ENCODE results near the gene PVR.
A peak's percentile ranks its signal among the peaks of the same experiment; 100 is the strongest.

Gene PVR, protein sequence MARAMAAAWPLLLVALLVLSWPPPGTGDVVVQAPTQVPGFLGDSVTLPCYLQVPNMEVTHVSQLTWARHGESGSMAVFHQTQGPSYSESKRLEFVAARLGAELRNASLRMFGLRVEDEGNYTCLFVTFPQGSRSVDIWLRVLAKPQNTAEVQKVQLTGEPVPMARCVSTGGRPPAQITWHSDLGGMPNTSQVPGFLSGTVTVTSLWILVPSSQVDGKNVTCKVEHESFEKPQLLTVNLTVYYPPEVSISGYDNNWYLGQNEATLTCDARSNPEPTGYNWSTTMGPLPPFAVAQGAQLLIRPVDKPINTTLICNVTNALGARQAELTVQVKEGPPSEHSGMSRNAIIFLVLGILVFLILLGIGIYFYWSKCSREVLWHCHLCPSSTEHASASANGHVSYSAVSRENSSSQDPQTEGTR

DNA sequence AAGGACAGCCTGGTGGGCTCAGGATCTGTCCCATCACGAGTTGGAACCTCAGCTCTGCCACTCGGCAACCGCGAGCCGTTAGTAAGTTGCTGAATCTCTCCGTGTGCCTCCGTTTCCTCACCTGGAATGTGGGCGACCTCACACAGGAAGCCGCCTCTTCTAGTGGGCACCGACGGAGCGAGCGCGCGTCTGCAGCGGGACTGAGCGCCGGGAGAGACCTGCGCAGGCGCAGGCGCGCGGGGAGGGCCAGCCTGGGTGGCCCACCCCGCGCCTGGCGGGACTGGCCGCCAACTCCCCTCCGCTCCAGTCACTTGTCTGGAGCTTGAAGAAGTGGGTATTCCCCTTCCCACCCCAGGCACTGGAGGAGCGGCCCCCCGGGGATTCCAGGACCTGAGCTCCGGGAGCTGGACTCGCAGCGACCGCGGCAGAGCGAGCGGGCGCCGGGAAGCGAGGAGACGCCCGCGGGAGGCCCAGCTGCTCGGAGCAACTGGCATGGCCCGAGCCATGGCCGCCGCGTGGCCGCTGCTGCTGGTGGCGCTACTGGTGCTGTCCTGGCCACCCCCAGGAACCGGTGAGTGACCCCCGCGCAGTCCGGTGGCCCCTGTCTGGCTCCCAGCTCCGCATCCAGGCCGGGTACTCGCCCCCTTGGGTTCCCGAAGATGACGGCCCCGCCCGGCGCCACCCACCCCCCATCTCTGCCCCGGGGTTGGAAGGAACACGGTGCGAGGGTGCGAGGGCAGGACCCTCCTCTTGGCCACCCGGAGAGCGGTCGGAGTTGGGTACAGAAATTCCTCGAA lies at the start of gene PVR:
TSS of gene PVR (plus strand) at position 306 of the 797 bp plus-strand sequence. CDS start at position 493, 187 bp downstream.
- DNase-seq (ENCODE audit: low read depth) = peak; percentile 42
- TF ChIP-seq, protein P1, sequence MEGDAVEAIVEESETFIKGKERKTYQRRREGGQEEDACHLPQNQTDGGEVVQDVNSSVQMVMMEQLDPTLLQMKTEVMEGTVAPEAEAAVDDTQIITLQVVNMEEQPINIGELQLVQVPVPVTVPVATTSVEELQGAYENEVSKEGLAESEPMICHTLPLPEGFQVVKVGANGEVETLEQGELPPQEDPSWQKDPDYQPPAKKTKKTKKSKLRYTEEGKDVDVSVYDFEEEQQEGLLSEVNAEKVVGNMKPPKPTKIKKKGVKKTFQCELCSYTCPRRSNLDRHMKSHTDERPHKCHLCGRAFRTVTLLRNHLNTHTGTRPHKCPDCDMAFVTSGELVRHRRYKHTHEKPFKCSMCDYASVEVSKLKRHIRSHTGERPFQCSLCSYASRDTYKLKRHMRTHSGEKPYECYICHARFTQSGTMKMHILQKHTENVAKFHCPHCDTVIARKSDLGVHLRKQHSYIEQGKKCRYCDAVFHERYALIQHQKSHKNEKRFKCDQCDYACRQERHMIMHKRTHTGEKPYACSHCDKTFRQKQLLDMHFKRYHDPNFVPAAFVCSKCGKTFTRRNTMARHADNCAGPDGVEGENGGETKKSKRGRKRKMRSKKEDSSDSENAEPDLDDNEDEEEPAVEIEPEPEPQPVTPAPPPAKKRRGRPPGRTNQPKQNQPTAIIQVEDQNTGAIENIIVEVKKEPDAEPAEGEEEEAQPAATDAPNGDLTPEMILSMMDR (IDR thresholded peaks at IDR 0.05; ENCODE audit: insufficient read depth, low read depth, low read length, missing control alignments) = no peak
- peak within 1 kb of the TSS; percentile 51 for H3K4me3 ChIP-seq (ENCODE audit: low read depth, low read length)

DNA sequence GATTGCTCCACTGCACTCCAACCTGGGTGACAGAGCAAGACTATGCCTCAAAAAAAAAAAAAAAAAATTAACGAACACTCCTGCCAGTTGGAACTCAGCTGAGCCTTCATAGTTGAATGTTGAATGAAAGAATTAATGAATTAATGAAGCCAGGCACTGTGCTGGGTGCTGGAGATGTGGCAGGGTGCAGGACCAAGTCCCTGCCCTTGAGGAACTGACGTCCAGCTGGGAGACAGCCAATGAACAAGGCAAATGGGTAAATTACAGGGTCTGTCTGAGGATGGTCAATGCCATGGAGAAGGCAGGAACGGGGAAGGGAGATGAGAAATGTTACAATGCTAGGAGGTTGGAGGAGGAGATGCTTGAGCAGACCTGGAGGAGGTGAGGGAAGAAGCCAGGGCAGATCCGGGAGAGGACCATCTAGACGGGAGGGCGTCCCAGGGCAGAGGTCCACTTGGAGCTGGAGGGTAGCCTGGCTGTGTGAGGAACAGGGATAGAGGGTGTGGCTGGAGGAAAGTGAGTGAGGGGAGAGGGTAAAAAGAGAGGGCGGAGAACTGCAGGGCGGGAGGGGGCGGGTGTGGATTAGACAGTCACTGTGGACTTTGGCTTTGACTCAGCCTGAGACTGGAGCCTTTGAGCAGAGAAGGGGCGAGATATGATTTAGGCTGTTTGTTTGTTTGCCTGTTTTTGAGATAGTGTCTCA lies 47.1 kb upstream of the PVR start:
- no peak overlapping the region for H3K4me3 ChIP-seq (ENCODE audit: low read depth, low read length)
- no peak for DNase-seq (ENCODE audit: low read depth)
- TF ChIP-seq, protein P1 (IDR thresholded peaks at IDR 0.05; ENCODE audit: insufficient read depth, low read depth, low read length, missing control alignments) = no peak

DNA sequence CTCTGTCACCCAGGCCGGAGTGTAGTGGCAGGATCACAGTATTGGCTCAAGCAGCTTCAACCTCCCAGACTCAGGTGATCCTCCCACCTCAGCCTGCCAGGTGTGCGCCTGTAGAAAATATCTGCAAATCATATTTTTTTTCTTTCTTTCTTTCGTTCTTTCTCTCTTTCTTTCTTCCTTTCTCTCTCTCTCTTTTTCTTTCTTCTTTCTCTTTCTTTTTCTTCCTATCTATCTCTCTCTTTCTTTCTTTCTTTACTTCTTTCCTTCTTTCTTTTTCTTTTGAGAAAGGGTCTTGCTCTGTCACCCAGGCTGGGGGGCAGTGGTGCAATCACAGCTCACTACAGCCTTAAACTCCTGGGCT lies 46.6 kb upstream of the PVR start:
- TF ChIP-seq, protein P1 (IDR thresholded peaks at IDR 0.05; ENCODE audit: insufficient read depth, low read depth, low read length, missing control alignments) = no peak
- no peak for DNase-seq (ENCODE audit: low read depth)
- no peak overlapping the region for H3K4me3 ChIP-seq (ENCODE audit: low read depth, low read length)

DNA sequence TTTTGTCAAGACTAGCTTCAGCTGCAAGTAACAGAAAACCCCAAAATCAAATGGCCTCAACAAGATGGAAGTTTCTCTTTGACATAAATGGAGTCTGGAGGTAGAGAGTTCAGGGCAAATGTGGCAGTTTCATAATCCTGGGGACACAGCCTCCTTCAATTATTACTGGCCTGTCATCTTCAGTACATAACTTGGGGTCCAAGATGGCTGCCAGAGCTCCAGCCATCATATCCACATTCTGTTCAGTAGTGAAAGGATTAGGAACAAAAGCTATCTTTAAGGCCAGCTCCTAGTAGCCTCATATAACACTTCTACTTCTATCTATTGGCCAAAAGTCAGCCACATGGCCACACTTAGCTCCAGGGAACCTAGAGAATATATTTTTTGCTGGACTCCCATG lies 45.4 kb upstream of the PVR start:
- no peak for DNase-seq (ENCODE audit: low read depth)
- no peak overlapping the region for H3K4me3 ChIP-seq (ENCODE audit: low read depth, low read length)
- TF ChIP-seq, protein P1 (IDR thresholded peaks at IDR 0.05; ENCODE audit: insufficient read depth, low read depth, low read length, missing control alignments) = no peak

DNA sequence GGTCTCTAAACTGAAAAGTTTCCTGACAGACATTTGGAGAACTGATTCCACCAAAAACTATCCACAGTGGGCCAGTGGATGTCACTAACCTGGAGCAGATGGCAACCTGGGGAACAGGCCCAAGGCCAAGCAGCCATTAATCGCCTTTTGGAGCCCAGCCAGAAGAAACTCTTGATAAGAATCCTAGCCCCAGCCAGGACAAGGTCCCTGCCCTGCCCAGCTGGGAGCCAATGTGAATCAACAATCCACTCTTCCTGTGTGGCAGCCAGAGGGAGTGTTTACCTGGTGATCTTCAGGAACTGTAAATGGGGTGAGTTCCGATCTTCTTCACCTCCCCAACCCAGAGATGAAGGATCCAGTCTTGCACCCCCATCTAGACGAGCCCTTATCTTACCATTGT lies 44.8 kb upstream of the PVR start:
- no peak overlapping the region for H3K4me3 ChIP-seq (ENCODE audit: low read depth, low read length)
- TF ChIP-seq, protein P1 (IDR thresholded peaks at IDR 0.05; ENCODE audit: insufficient read depth, low read depth, low read length, missing control alignments) = no peak

DNA sequence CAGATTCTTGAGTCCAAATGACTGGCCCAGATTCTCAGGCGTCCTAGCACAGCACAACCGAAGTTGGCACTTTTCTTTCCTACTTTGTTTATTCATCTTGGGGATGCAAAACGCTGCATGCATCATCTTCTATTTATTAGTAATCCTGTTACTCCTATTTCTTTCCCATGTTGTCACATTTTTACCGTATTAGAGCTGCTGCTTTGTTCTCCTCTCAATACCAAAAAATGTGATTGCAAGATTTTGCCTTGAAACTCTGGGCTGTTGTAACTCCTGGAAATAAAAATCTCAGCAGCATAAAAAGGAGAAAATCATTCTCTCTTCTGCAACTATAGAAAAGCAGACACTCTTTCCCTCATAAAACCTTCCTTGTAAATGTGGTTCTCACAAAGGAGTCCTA lies 43.2 kb upstream of the PVR start:
- DNase-seq (ENCODE audit: low read depth) = no peak
- TF ChIP-seq, protein P1 (IDR thresholded peaks at IDR 0.05; ENCODE audit: insufficient read depth, low read depth, low read length, missing control alignments) = no peak
- H3K4me3 ChIP-seq (ENCODE audit: low read depth, low read length) = no peak overlapping the region

More for the DNA sequence above, 44.8 kb upstream of the PVR start:
- DNase-seq (ENCODE audit: low read depth) = no peak

Data from GM12865 (cell line).